PC-9 (cell line): Measurements from ENCODE around the gene EMP2.

Experiments used
- CTCF ChIP-seq: fragments of 200-600 bp; sonication (generic); conservative IDR thresholded peaks from 2 replicates; pipeline ENCODE4 v1.6.1; 2017; ENCODE audit warnings: mixed run types, antibody characterized with exemption, mild to moderate bottlenecking, moderate library complexity
- EZH2 ChIP-seq: fragments of 200-600 bp; sonication (generic); IDR thresholded peaks from 2 replicates; pipeline ENCODE4 v1.8.0; 2017; ENCODE audit warnings: antibody characterized with exemption, low read depth

GRCh38 chr16:10552998-10553491 lies 27.4 kb downstream of the EMP2 start:
- TF ChIP-seq EZH2 (no peak), CTCF (no peak)
